SK-MEL-5 (cell line): ENCODE results near the gene PF4V1. TPM values are rescaled to one million over a fixed set of nuclear protein-coding genes. Genes with fewer than 3 reads are reported as not detected.

Experiments
- DNase-seq: peaks from one replicate; pipeline ENCODE4 v3.0.0-alpha.2; 2016; ENCODE audit warnings: low read depth, low spot score
- in situ Hi-C: cut with HindIII; loops from 2 replicates; pipeline ENCODE4 v1.10.0; 2016; ENCODE audit warnings: low sequenced_read_pairs, high pct_unique_total_duplicates, low pct_unique_long_range_greater_than_20kb
- total RNA-seq: library from RNA; depleted of rRNA; stranded (reverse); fragments of >200 nt; shearing (Covaris generic); gene quantifications from 2 replicates; pipeline ENCODE4 v1.2.3, GENCODE V29; 2014

The PF4V1 gene
- total RNA-seq, 1 experiment from 2014 or later, result not detected

DNA sequence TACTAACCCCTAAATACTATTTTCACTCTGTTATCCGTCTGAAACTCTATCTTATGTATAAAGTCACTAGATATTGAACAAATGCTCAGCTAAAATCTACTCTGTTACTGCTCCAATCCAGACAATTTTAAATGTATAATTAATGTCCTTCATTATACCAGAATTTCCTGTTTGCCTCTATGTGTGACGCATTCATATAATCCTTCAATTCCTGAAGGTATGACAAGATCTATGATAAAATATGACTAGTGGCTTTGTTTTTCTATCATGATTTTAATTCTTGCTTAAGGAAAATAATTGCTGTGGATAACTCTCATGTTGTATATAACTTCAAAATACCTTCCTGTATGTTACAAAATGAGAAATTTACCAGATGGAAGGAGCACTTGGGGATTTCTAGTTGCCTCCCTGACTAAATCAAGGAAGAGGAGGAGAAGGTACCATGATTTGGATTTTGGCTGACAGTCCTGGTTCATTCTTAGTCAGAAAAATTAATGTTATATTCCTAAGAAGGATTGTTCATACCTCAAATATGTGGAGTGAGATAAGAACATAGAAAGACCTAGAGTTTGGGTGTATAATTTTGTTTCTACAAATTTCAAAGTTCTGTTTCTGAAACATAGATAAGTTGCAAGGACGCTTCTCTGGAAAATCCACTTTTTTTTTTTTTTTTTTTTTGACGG, 11.7 kb upstream of the PF4V1 start:
- in situ Hi-C loops, result no loop called here
- DNase-seq, result no peak

GRCh38 chr4:73842696-73843095, 10.4 kb upstream of the PF4V1 start:
- in situ Hi-C loops, result no loop called here
- DNase-seq, result no peak

- no peak for DNase-seq
- in situ Hi-C loops, result no loop called here
Measured at GRCh38 chr4:73843369-73843768, 9.7 kb upstream of the PF4V1 start.

DNA sequence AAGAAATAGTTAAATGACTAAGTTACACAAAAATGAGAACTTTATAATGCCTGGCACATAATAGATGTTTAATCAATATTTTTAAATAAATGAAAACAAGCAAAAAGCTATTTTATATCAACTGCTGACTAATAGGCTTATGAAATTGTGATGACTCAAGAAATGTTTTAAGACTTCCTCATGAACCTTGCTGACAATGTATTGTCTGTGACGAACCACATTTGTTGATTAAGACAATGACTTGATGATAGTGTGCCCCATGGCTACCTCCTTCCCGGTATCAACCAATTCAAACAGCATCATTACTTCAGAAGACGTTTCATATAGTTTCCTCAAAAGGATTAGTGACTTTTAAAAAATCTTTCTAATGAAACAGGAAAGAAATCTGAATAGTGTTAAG, 8.8 kb upstream of the PF4V1 start:
- DNase-seq, result no peak
- in situ Hi-C loops, result no loop called here

GRCh38 chr4:73844806-73845205, 8.3 kb upstream of the PF4V1 start:
- in situ Hi-C loops, result no loop called here
- no peak for DNase-seq

GRCh38 chr4:73847526-73848182, 5.4 kb upstream of the PF4V1 start:
- in situ Hi-C loops, result no loop called here
- no peak for DNase-seq

DNA sequence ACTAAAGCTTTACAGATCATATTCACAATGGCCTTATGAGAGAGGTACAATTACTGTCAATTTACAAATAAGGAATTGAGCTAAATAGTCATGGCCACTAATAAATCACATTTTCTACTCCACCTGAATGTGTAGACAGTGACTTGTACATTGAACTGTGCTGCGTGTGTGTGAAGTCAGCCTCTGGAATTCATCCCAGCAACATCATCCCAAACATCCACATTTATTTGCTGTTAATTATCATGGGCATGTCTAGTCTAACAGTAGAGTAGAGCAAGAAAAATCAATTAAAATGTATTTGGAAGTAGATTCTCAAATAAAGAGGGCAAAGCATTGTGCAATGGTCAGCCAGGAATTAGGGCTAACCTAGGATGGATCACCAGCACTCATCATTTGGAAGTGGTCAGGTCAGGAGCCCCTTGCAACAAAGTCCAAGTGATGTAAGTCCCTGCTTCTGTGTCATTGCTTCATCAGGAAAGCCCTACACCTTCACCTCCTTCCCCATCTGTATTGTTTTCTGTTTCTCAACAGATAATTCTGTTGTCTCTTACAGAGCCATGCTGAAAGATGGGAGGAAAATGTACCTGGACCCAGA, 4.8 kb upstream of the PF4V1 start:
- in situ Hi-C loops, result no loop called here
- no peak for DNase-seq

GRCh38 chr4:73850261-73850970, 2.7 kb upstream of the PF4V1 start:
- DNase-seq, result no peak
- in situ Hi-C loops, result no loop called here

GRCh38 chr4:73851293-73851692, 1.8 kb upstream of the PF4V1 start:
- DNase-seq, result no peak
- in situ Hi-C loops, result no loop called here

DNA sequence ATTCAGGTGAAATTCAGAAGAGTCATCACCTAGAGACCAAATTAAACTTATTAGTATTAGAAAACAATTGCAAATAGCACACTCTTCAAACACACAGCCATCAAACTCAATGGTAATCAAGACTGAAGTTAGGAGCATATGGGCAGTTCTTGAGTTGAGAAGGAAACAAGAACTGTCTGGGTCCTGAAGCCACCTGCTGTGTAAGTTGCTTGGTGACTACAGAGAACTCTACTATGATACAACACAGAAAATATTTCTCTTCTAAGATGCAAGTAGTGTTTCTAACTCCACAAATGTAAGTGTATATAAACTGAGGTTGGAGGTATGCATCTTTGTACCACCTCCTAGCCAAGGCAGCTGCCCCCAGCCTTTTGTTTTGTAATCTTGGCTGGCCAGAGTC, 325 bp upstream of the PF4V1 start:
- in situ Hi-C loops, result no loop called here
- DNase-seq, result no peak

- no peak for DNase-seq
- in situ Hi-C loops, result no loop called here
Measured at GRCh38 chr4:73853718-73854473, 800 bp downstream of the PF4V1 start.

GRCh38 chr4:73855406-73855805, 2.3 kb downstream of the PF4V1 start:
- in situ Hi-C loops, result no loop called here
- no peak for DNase-seq

- in situ Hi-C loops, result no loop called here
- DNase-seq, result no peak
Measured at GRCh38 chr4:73856518-73856917, 3.4 kb downstream of the PF4V1 start.

- DNase-seq, result no peak
- in situ Hi-C loops, result no loop called here
Measured at GRCh38 chr4:73859614-73860088, 6.6 kb downstream of the PF4V1 start.

DNA sequence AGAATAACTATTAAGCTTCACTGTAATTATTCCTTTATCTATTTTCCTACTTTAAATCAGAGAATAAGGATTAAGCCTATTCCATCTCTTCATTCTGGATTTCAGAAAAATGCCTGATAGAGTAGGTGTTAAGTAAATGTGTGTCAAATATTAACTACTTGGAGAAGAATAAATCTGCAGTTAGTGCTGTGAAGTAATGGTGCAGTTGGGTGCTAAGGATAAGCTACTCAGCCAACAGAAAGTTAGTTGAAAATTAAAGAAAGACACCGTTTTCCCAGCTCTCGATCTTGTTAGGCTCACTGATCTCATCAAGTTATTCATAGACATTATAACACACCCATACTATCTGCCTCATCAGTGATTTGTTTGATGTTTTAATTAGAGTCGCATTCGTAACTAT, 7.1 kb downstream of the PF4V1 start:
- DNase-seq, result no peak
- in situ Hi-C loops, result no loop called here

DNA sequence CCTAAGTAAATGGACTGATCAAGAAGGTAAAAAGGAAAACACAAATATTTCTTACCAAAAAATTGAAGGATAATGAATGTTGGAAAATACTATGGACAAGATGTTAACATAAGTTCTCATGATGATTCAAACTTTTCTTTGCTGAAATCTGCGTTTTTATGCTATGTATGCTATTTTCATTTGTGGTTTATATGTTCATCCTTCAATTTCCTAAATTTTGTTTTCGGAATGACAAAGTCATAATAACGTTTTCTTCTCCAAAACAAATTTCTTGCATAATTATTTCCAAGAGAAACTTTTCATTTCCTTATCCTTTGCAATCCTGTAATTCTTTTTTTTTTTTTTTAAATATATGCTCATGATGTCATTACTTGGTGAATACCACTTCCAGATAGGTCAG, 7.8 kb downstream of the PF4V1 start:
- DNase-seq, result no peak
- in situ Hi-C loops, result no loop called here

GRCh38 chr4:73862322-73862721, 9.2 kb downstream of the PF4V1 start:
- in situ Hi-C loops, result no loop called here
- no peak for DNase-seq

DNA sequence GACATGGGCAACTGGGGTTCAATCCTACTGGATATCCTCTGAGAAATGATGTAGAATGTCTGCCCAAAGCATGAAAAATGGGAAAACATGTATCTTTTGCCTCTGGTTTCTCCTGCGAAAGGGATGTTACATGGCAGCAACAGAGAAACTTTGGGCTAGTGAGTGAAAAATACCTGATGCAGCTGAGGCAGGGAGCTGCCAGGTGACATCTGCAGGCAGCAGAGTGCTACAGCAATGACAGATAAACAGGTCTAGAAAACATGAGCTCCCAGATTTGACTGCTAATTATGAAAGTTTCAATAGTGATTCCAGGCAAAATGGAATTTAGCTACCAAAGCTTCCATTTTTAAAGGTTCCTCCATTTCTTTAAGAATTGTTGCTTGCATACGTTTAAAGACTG, 11.3 kb downstream of the PF4V1 start:
- in situ Hi-C loops, result no loop called here

More for the DNA sequence above, 11.3 kb downstream of the PF4V1 start:
- peak; percentile 59 for DNase-seq
